Right cardiac atrium (tissue), 5 donors: ENCODE results near the gene CD28. TPM values are rescaled to one million over a fixed set of nuclear protein-coding genes. Genes with fewer than 3 reads are reported as not detected.

Experiments used
- ATAC-seq, 2 donors: fragments of 200-7000 bp; cut with Tn5 transposase; one replicate each; pipeline versions ENCODE4 v1.8.0 to v1.9.1; 2020; ENCODE audit warnings: moderate library complexity in 2 of 2, mild to moderate bottlenecking in 1 of 2
- DNase-seq, 3 donors: peaks; one replicate each; pipeline ENCODE4 v3.0.0-alpha.2; 2020
- H3K27ac ChIP-seq: one replicate; pipeline ENCODE4 v1.5.1; 2013; ENCODE audit warnings: mild to moderate bottlenecking, low read length, control low read depth, moderate library complexity
- H3K27me3 ChIP-seq: one replicate; pipeline ENCODE4 v1.6.1; 2013; ENCODE audit not compliant: control insufficient read depth, insufficient read depth
- H3K4me1 ChIP-seq: one replicate; pipeline ENCODE4 v1.6.1; 2013; ENCODE audit warnings: low read length; ENCODE audit not compliant: control insufficient read depth, insufficient read depth
- H3K4me3 ChIP-seq: one replicate; pipeline ENCODE4 v1.5.1; 2013; ENCODE audit warnings: low read length, control low read depth
- H3K9me3 ChIP-seq: one replicate; pipeline ENCODE4 v1.6.1; 2013; ENCODE audit warnings: low read length; ENCODE audit not compliant: control insufficient read depth
- WGBS: extraction: QIAGEN DNeasy Blood & Tissue Kit; methylation state at CpG from one replicate; pipeline ENCODE4 v1.1.7; 2013; 5-methylcytosine and 5-hydroxymethylcytosine counted together
- intact Hi-C, 4 donors: fragments of 100-400 bp; cut with DNase I; formaldehyde crosslinking; loops; one replicate each; pipeline versions ENCODE4 v1.11.0 to v1.14.0; 2022 to 2023
- polyA plus RNA-seq: library from polyadenylated mRNA; stranded (reverse); fragments of 200-250 nt; gene quantifications from one replicate; pipeline ENCODE4 v1.2.3, GENCODE V29; 2013
- total RNA-seq, 4 donors: library from RNA; stranded (reverse); fragmentation: NEBNext Ultra II Directional; extraction: Animal tissue kit (Norgen Biotek cat#: 25700); gene quantifications; one replicate each; pipeline ENCODE4 v1.2.1, GENCODE V29; 2021
- donor health status: healthy with polysubstance abuse.
- donor health status: DM: no; HTN: yes; CAD: no.
- donor health status: DM: no; HTN: no; CAD: no.
- donor health status: DM: no; HTN: yes; CAD: no; lungs with severe emphysema.
- donor health status: DM: yes; HTN: yes; CAD: no.

The CD28 gene
- total and polyA plus RNA-seq, 5 donors = 0.14 to 1.5 (median 0.68) TPM

DNA sequence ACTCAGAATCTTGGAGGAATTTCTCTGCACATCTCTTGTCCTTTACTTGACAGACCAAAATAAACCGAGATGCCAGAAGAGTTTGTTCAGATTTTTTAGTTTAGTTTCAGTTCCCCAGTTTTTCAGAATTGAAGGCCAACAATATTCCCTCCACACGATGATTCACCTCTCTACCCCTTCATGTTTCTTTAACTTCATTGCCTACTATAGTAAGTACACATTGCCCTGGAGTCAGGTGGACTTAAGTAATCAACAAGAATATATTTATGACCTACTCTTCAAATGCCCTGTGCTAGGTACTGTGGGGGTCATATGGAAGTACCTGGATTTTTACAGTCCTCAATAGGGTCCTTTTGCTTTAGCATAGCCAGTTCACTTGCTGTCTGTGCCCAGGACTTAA lies 81.5 kb downstream of the CD28 start:
- intact Hi-C loops = loop anchor here in 1 of 4 donors (10.0 kb wide), 1 partner anchor 103 kb away; no protein-coding TSS in a partner anchor
- ATAC-seq = peak in 1 of 2 donors; percentile 28
- WGBS = 65% methylated on average over 2 of the region's 2 CpGs

More for the DNA sequence above, 81.5 kb downstream of the CD28 start:
- H3K9me3 ChIP-seq = no peaks in the 10 kb centered on the region
- H3K27ac ChIP-seq = no peak overlapping the region
- H3K27me3 ChIP-seq = no peaks in the 10 kb centered on the region
- H3K4me1 ChIP-seq = no peaks in the 10 kb centered on the region
- no peak overlapping the region for H3K4me3 ChIP-seq
- DNase-seq = no peak

Other genes starting within 250 kb of the CD28 start
- 10 to 100 TPM; 18.4 to 32.2 (median 22.3) TPM for gene RAPH1, start 171.3 kb upstream of the CD28 start, total RNA-seq
- 4.2 TPM for gene RAPH1, start 171.3 kb upstream of the CD28 start, polyA plus RNA-seq
- not detected for gene CTLA4, start 161.1 kb downstream of the CD28 start, total RNA-seq
- gene CTLA4, start 161.1 kb downstream of the CD28 start, polyA plus RNA-seq = 0.07 TPM
- under 1 TPM in 2 of 4 donors, not detected in 2; 0.09 to 0.12 TPM for gene ICOS, start 230.1 kb downstream of the CD28 start, total RNA-seq
- 0.05 TPM for gene ICOS, start 230.1 kb downstream of the CD28 start, polyA plus RNA-seq